GM19452 (cell line): Measurements from ENCODE around the gene EFNB1.

ENCODE experiments used
- ATAC-seq: cut with Tn5 transposase; IDR thresholded peaks from one replicate; pipeline ENCODE4 v1.9.1; 2021; ENCODE audit not compliant: unreplicated experiment

EFNB1 gene

DNA sequence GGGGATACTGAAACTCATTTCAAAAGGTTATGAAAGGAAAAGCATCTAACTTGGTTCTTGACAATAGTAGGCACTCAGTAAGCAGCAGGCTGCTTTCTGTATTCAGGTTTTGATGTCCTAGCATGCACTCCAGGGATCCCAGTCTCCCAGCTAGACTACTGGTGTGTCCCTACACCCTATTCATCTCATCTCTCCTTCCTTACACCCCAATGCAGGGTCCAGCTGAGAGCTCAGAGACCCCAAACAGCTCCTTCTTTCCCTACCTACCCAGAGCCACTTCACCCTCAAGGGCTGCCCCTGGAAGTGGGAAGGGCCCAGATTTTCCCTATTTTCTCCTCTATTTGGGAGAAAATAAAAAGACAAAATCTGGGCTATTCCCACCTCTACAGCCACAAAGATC lies 1.6 kb upstream of the EFNB1 start:
- ATAC-seq: no peak

DNA sequence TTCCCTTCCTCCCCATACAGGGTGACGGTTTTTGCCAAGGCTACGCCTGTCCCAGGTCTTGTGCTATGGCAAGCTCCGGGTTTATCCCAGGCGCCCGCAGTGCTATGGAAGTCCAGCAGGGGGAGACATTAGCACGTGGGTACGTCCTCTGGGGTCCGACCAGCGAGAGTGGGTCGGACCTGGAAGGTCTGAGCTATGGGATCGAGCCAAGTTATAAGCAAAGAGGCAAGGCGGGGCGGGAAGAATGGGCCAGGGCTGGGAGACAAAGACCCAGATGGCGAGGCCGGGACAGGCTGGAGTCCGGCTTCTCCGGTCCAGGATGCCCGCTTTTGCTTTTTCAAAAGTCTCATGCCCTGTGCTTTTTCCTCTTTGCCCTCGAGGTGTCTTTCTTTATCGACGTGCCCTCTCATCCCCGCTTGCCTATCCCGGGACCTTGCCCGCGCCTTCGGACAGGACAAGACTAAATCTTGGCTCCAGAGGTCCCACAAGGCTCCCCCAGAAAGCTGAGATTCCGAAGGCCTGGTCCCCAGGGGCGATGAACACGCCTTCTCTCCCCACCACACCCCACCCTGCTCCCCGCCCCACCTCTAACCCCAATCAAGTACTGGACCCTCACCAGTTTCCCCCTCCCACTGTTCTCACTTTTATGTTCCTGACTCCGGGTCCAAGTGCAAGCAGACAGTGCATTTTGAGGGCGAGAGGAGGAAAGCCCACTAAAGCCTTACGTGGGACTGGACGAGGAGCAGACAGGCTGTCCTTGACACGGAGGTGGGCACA lies 785 bp upstream of the EFNB1 start:
- no peak for ATAC-seq

DNA sequence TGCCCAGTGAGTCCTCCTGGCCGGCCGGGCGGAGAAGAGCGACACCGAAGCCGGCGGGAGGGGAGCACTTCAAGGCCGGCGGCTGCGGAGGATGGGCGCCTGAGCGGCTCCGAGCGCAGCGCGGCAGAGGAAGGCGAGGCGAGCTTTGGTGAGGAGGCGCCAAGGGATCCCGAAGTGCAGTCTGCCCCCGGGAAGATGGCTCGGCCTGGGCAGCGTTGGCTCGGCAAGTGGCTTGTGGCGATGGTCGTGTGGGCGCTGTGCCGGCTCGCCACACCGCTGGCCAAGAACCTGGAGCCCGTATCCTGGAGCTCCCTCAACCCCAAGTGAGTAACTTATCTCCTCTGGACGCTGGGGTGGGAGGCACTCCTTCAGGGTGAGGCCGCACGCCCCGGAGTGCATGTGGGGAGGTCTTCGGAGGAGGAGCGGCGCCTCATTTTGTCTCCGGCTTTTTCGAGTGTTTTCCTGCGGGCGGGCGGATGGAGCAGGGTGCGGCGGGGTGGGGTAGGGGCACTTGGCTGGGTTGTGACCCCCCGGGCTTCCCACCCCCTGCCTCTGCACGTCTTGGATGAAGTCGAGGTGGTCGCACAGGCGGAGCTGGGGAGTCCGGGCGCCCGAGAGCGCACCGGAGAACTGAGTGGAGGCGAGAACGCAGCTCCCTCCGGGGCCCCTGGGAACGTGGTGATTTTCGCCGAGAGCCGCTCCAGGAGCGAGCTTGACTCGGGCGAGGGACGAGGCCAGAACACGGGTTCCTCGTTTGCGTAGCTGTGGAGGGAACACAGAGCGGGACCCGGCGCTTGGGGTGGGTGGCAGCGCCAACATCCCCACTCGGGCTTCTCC lies 979 bp downstream of the EFNB1 start:
- no peak for ATAC-seq

DNA sequence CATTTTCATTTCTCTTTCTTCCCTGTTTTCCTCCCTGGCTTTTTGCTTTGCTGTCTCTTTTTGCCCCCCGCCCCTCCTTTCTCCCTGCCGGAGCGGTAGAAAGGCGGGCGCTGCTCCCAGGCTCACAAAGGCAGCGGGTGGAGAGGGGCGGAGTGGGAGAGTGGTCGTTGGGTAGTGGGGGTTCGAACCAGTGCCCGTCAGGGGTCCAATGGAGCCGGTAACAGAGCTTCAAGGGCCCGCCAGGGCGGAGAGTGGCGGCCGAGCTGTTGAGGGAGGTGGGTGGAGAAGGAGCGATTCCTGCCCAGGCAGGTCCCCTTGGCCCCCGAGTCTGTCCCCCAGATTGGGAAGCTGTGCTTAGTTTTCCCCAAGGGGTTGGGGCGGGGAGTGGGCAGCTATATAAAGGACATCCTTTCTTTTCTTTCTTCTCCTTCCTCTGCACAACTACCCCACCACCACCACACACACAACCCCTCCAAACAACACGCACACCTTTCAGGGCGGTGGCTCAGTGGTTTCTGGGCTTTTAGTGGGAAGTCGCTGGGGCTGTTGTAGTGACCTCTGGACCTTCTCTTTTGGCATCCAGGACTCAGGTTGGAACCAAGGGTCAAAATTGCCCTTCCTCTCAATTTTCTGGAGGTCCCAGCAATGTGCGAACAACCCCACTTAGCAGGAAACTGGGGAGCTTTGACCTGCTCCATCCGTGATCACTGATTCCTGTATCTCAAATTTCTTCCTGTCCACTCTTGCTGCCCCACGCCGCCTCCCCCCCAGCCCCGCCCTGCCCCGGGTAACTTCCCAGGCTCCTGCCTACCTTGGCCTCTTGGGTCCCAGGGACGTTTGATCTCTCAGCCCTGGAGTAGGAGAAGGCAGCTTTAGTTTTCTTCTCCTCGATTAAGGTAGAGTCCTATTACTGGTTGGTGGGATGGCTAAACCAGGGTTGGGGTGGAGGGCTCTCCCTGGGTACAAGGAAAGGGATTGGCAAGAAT lies 1.9 kb downstream of the EFNB1 start:
- no peak for ATAC-seq

DNA sequence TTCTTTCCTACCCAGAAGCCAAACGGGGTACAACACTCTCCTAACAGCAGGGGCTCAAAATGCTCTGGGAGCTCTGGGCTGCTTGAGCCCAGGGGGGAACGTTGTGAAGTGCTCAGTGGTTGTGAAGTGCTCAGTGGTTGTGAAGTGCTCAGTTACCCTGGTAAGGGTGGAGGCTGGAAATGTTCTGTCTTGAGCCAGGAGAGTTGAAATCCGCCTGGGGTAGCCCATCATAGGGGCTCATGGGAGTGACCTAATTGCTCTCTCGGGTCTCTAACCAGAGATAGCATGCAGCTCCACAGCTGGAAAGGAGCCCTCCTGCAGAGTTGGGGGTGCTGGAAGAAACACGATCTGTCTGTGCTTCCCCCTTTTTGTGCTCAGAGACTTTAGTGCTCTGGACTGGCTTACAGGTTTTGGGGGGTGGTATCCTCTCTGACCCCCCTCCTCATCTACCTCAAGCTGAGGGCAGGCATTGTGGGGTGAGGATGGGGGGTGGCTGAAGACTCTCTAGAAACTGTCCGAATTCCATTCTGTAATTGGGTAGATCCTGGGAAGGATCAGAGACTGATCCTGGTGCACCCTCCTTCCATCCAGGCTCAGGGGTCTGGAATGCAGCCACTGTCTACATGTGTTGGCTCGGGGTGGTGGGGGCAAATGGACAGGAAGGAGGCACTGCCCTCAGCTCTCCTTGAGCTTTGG lies 2.7 kb downstream of the EFNB1 start:
- ATAC-seq: no peak

DNA sequence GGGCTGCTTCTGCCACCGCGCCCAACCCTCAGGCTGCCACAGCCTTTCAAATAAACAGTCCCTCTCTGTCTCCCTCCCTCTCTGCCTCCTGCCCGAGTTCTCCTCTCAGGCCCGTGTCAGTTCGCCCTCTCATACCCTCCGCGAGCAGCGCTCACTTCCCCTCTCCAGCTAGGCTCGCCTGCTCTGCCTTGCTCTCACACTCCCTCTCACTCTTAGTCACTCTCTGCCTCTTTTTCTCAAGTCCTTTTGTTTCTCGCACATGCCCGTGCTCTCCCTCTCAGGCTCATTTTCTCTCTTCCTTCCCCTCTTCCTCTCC lies 3.2 kb downstream of the EFNB1 start:
- no peak for ATAC-seq

DNA sequence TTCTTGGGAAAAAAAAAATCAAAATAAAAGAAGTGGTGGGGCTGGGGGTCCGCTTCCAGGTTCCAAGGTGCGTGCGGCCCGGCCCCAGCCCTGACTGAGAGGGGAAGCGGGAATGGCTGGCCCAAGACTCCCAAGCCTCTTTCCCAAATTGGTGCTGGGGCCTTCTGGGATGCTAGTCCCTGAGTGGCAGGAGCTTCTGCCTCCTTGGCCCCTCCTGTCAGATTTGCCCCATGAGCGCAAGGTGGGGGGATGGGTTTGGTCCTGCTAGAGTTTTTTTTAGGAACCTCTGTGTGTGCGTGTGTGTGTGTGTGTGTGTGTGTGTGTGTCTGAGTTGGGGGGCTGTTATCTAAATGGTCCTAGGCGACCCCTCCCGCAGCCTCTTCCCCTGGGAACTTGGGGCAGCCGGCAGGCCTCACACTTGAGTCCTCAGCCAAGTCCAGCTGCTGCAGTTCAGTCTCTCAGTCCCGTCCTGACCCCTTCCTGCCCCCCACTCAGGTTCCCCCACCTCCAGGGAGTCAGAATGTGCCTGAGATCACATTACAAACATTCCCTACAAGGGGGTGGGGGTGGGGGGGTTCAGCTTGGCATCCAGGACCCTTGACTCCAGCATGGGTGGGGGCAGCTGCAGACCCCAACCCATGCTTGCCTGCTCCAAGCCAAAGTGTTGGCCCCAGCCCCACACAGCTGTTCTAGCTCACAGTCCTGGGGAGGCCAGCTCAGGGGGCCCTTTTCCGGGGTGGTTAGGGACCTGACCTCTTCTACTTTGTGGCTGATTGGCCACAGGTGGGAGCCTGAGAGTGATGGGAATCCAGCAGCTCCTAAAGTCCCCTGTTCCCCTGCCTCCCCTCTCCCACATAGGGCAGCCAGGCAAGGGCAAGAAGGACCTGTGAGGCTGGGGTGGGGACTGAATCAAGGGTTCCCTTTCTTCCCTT lies 4.0 kb downstream of the EFNB1 start:
- no peak for ATAC-seq

DNA sequence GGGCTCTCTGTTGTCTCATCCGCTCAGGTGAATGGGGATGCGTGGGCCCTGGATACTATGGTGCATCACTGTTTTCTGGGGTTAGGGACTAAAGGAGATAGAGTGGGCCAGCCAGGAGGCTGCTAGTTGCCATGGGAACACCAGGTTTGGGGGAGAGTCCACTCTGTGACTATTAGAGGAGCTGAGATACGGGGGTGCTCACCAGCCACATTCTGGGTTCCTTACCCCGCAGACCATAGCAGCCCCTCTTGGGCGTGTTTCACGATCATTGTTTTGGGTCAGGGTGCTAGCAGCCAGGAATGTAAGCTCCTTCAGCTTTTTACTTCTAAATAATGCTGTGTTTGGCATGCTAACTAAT lies 4.6 kb downstream of the EFNB1 start:
- no peak for ATAC-seq

DNA sequence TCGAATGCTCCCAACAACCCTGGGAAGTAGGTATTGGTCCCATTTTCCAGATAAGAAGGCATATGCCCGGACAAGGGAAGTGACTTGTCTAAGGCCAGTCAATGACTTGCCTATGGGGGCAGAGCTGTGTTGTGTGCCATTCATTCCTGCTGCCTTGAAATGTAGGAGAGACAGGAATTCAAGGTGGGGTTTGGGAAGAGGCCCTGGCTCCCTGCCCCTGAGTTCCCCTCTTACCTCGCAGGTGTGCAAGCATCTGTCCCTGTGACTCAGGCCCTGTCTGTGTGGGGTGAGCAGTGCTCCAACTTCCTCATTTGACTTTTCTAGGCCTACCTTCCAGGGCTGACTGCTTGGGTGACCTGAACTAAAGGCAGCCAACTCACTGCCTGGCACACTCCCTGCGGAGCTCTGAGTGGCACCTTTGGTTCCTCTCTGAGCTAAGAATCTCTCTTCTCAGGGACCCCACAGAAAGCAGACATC lies 5.1 kb downstream of the EFNB1 start:
- ATAC-seq: no peak

DNA sequence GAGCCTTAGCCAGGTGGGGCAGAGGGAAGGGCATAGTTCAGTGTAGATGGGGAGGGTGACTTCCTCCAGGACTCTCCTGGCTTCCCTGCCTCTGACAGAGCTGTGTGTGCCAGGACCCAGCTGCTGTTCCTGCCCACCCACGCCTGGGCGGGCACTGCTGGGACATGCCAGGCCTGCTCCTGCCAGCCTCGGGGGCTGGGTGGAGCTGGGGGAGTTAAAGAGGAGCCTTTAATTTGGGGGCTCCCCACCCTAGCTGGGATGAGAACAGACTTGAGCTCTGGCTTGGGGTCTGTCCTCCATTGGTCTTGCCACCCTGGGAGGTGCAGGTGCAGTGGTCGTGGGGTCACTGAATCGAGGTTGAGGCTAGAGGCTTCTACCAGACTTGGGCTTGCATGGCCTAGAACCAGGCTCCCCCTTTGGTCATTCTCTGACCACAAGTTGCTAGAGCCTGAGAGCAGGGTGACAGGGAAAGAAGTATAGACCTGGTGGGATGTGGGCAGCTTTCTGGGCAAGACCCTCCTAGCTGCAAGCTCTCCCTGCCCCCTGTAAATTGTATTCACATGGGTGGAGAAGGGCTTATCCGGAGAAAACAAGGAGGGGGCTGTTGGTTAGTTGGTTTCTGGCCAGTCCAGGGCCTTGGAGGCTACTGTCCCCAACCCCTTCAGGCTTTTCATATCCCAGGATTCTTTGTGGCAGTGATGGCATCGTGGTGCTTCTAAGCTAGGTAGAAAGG lies 5.7 kb downstream of the EFNB1 start:
- ATAC-seq: no peak

DNA sequence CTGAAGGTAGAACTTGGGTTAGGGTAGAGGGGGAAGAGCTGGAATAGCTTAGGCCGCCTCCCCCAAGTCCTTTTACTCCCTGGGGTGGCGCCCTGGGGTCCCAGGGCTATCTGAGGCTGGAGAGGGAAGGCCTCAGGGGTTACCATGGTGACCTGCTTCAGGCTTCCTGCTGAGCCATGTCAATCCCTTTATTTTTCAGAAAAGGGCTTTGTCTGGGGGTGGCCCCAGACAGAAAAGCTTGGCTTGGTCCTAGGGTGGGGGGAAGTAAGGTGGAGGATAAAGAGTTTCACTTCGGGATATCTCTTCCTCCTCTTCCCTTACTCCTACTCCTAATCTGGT lies 6.3 kb downstream of the EFNB1 start:
- no peak for ATAC-seq

DNA sequence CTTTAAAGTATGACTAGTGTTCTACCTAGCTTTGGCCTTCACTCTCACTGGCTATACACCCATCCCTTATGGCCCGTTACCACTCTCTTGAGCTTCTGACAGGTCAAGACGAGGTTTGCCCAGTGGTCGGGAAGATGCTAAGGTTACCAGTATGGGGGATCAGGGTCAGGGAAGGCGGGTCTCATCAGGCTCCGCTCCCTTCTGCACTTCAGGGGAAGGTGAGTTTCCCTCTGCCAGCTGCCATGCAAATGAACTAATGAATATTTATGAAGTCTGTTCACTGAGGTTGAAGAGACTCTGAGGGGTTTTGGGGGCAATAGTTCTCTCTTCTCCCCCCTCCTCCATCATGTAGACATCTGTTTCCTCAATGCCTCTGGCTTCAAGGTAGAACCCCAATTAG lies 6.6 kb downstream of the EFNB1 start:
- ATAC-seq: no peak

DNA sequence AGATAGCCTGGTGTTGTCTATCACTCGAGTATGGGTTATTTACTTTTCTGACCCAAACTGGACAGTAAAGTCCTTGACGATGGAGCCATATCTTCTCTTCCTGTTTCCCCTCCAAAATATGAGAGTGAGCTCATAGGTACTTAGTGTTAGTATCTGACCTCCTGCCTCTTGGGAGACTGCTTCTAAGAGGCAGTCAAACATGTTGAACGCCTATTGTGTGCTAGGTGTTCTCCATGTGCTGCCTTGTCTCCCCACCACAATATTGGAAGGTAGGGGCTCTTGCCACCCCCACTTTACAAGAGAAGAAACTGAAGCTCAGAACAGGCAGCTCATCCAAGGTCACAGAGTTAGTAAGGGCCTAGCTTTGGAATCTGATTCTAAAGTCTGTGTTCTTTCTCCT lies 8.3 kb downstream of the EFNB1 start:
- ATAC-seq: no peak

DNA sequence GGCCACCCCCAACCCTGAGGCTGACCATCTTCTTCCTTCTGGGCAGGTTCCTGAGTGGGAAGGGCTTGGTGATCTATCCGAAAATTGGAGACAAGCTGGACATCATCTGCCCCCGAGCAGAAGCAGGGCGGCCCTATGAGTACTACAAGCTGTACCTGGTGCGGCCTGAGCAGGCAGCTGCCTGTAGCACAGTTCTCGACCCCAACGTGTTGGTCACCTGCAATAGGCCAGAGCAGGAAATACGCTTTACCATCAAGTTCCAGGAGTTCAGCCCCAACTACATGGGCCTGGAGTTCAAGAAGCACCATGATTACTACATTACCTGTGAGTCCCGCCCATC lies 9.7 kb downstream of the EFNB1 start:
- ATAC-seq: no peak

DNA sequence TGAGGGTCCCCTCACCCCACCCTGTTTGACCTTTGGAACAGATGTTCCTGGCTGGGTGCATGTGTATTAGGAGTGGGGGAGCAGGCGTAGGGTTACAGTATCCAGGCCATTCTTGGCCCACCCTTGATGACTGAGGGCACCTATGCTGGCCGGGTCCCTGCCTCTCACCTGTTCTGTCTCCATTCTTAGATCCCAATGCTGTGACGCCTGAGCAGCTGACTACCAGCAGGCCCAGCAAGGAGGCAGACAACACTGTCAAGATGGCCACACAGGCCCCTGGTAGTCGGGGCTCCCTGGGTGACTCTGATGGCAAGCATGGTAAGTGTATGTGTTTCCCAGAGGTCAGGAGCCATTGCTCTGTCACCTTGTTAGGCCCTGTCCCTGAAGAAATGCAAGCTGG lies 10.9 kb downstream of the EFNB1 start:
- no peak for ATAC-seq

DNA sequence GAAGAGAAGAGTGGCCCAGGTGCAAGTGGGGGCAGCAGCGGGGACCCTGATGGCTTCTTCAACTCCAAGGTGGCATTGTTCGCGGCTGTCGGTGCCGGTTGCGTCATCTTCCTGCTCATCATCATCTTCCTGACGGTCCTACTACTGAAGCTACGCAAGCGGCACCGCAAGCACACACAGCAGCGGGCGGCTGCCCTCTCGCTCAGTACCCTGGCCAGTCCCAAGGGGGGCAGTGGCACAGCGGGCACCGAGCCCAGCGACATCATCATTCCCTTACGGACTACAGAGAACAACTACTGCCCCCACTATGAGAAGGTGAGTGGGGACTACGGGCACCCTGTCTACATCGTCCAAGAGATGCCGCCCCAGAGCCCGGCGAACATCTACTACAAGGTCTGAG lies 11.4 kb downstream of the EFNB1 start:
- ATAC-seq: no peak

DNA sequence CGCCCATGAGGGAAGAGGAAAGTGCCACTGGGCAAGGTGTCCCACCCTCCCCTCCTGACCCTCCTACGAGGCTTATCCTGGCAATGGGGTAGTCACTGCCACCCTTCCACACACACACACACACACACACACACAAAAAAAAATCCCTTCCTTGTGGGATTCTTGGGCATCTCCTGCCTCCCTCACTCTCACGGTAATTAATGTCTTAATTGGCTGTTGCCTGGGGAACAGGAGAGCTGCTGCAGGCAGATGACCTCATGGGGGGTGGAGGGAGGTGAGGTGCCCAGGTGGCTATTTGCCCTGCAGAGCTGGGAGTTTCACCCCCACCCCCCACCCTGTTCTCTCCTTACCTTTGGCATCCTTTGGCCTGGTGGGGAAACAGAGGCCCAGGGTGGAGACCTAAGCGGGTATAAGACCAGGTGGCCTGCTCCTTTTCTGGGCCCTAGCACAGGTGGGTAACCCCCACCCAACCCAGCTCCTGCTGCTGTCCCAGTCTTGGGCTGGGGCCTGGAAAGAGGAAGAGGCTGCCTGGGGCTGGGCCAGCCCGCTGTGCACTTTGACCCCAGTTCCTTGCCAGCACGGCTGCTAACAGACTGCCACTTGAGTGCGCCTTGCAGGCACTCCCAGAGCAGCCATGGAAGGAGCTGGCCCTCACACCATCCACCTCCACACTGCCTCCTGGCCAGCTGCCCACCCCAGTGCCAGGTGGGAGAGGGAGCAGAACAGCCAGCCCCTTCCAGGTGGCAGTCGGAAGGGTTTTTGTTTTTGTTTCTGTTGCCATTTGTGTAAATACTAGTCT lies 12.6 kb downstream of the EFNB1 start:
- ATAC-seq: no peak

DNA sequence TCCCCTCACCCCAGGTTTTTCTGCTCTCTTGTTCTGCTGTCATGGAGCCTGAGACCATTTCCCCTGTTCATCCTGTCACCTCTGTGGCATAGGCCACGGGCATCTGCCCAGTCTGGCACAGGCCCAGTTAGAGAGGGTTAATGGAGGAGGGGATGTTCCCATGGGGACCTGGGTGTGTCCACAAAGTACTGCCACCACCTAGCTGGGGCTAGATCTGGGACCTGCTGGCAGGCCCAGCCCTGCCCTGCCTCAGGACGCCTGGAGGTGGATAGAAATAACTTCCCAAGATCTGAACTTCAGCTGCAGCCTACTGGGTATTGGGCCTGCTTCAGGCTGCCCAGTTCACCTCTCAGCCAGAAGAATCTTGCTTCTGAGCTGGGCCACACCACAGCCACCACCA lies 13.5 kb downstream of the EFNB1 start:
- ATAC-seq: no peak
